ENCODE measurements around the gene MBD5. TPM values are rescaled to one million over a fixed set of nuclear protein-coding genes. Genes with fewer than 3 reads are reported as not detected.

Gene MBD5
- total and polyA plus RNA-seq, 11 donors = 6.8 to 44.4 (median 24.9) TPM

DNA sequence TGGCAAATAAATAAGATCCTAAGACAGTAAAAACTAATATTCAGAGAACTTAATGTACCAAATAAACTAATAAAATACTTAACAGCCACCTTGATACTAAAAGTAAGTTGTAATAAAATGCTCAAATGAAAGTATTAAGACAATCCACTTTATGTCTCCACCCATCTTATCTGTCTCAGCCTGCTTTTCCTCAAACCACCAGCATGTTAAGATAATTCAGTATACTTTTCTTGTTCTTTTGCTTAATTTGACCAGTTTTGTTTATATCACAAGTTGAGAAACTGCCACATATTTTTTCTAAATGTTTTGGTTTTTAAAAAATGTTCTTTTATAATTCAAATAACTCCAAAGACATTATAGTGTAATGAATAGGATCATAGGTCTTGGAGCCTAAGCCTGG lies 142.0 kb downstream of the MBD5 start:
- Histone ChIP-seq H3K4me1 (no peaks in the 10 kb centered on the region), H3K4me3 (no peak overlapping the region), H3K27me3 (no peaks in the 10 kb centered on the region), H3K9me3 (no peaks in the 10 kb centered on the region), H3K27ac (no peak overlapping the region), H3K36me3 (no peaks in the 10 kb centered on the region)
- no peak for DNase-seq
- no peak for ATAC-seq
- TF ChIP-seq POLR2A (IDR thresholded peaks at IDR 0.05) (no peak), CTCF (IDR thresholded peaks at IDR 0.05) (no peak)
- intact Hi-C loops (cut with DNase I) = no loop called here

- H3K9me3 ChIP-seq = peaks cover 0 to 5% (median 0%) of the 10 kb centered on the region in 12 donors
- no peaks in the 10 kb centered on the region for H3K27me3 ChIP-seq
- DNase-seq = no peak
- H3K27ac ChIP-seq = no peak overlapping the region
- intact Hi-C loops (cut with DNase I) = no loop called here
- no peak overlapping the region for H3K4me3 ChIP-seq
- 94 to 100% (median 98%) methylated on average over 1 of the region's 1 CpG for WGBS, 4 donors
- no peaks in the 10 kb centered on the region for H3K36me3 ChIP-seq
- H3K4me1 ChIP-seq = no peaks in the 10 kb centered on the region
- TF ChIP-seq CTCF (IDR thresholded peaks at IDR 0.05) = no peak
- TF ChIP-seq POLR2A (IDR thresholded peaks at IDR 0.05) = no peak
- ATAC-seq = no peak
Observed at GRCh38 chr2:148165975-148166374, 145.1 kb downstream of the MBD5 start.

GRCh38 chr2:148167241-148167766 lies 146.4 kb downstream of the MBD5 start:
- intact Hi-C loops (cut with DNase I) = no loop called here
- H3K4me1 ChIP-seq = no peaks in the 10 kb centered on the region
- H3K27ac ChIP-seq = no peak overlapping the region
- H3K36me3 ChIP-seq = no peaks in the 10 kb centered on the region
- no peak for ATAC-seq
- no peaks in the 10 kb centered on the region for H3K27me3 ChIP-seq
- no peak for DNase-seq
- H3K9me3 ChIP-seq = peaks cover 0 to 5% (median 0%) of the 10 kb centered on the region in 12 donors
- H3K4me3 ChIP-seq = no peak overlapping the region
- TF ChIP-seq CTCF (IDR thresholded peaks at IDR 0.05) = no peak
- TF ChIP-seq POLR2A (IDR thresholded peaks at IDR 0.05) = no peak

DNA sequence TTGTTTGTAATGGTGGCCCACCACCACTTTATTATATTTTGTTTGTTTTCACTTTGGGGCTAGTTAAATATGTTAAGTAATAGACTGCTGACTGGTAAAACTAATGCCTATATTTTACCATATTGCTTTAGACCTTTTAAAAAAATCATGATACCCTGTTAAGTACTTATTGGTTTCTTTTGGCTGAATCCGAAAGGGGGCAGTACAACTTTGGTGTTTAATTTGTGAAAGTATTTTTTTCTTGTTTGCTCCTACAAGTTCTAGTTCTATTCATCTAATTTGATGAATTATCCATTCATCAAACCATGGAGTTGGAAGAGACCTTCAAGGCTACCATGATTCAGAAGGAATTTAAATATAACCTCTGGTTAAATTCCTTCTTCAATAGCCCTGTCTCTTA lies 147.0 kb downstream of the MBD5 start:
- WGBS, 4 donors = 93 to 100% (median 95%) methylated on average over 1 of the region's 1 CpG
- DNase-seq (no peak), ATAC-seq (no peak)
- H3K27ac ChIP-seq = no peak overlapping the region
- H3K4me1 ChIP-seq = no peaks in the 10 kb centered on the region
- intact Hi-C loops (cut with DNase I) = no loop called here
- H3K4me3 ChIP-seq = no peak overlapping the region
- no peaks in the 10 kb centered on the region for H3K27me3 ChIP-seq
- TF ChIP-seq POLR2A (IDR thresholded peaks at IDR 0.05) (no peak), CTCF (IDR thresholded peaks at IDR 0.05) (no peak)
- peaks cover 0 to 5% (median 0%) of the 10 kb centered on the region in 12 donors for H3K9me3 ChIP-seq
- no peaks in the 10 kb centered on the region for H3K36me3 ChIP-seq
